OCI-LY3 (cell line): ENCODE results near the gene HNRNPL.

ENCODE experiments used
- H2AFZ ChIP-seq: fragments of 200-600, 300-600 bp; shearing (Covaris generic); 2 replicates; pipeline ENCODE4 v1.6.0; 2014; ENCODE audit warnings: antibody characterized with exemption, low read depth, low read length
- H3K27ac ChIP-seq: fragments of 200-600, 300-600 bp; sonication (generic); 2 replicates; pipeline ENCODE4 v1.5.1; 2014; ENCODE audit warnings: mild to moderate bottlenecking, low read length, moderate library complexity, mixed read lengths
- H3K27me3 ChIP-seq: fragments of 200-600, 300-600 bp; sonication (generic); 2 replicates; pipeline ENCODE4 v1.6.1; 2014; ENCODE audit warnings: low read depth, low read length, mixed read lengths
- H3K36me3 ChIP-seq: fragments of 200-600, 300-600 bp; sonication (generic); replicated peaks from 2 replicates; pipeline ENCODE3; 2014; ENCODE audit warnings: low read depth, low read length, mixed read lengths
- H3K4me1 ChIP-seq: fragments of 300-600, 200-600 bp; sonication (generic); 2 replicates; pipeline ENCODE4 v1.6.1; 2014; ENCODE audit warnings: low read length, mixed read lengths
- H3K4me2 ChIP-seq: fragments of 200-600, 300-600 bp; sonication (generic); 2 replicates; pipeline ENCODE4 v1.6.1; 2014; ENCODE audit warnings: low read length, mixed read lengths
- H3K4me3 ChIP-seq: fragments of 300-600, 200-600 bp; sonication (generic); 2 replicates; pipeline ENCODE4 v1.5.1; 2014; ENCODE audit warnings: antibody characterized with exemption, mild to moderate bottlenecking, low read length, moderate library complexity
- H3K79me2 ChIP-seq: fragments of 300-600, 200-600 bp; shearing (Covaris generic); 2 replicates; pipeline ENCODE4 v1.6.1; 2014; ENCODE audit warnings: mild to moderate bottlenecking, low read length, mixed read lengths
- H3K9ac ChIP-seq: fragments of 300-600, 200-600 bp; shearing (Covaris generic); 2 replicates; pipeline ENCODE4 v1.6.0; 2014; ENCODE audit warnings: mild to moderate bottlenecking, low read length, moderate library complexity
- H3K9me3 ChIP-seq: fragments of 200-600, 300-600 bp; shearing (Covaris generic); 2 replicates; pipeline ENCODE4 v1.6.1; 2014; ENCODE audit warnings: low read length, mixed read lengths; ENCODE audit not compliant: insufficient read depth
- H4K20me1 ChIP-seq: fragments of 200-600, 300-600 bp; sonication (generic); 2 replicates; pipeline ENCODE4 v1.6.1; 2016; ENCODE audit warnings: low read length, mixed read lengths; ENCODE audit not compliant: insufficient read depth
- EZH2phosphoT487 ChIP-seq: fragments of 200-600 bp; shearing (Covaris generic); IDR thresholded peaks from 2 replicates; pipeline ENCODE4 v1.6.1; 2018; ENCODE audit warnings: antibody characterized with exemption, mixed run types, low read depth
- TF ChIP-seq, protein P1 (sequence below): fragments of 200-600, 300-600 bp; sonication (generic); IDR thresholded peaks from 2 replicates; pipeline ENCODE4 v1.5.1; 2014; ENCODE audit warnings: antibody characterized with exemption, low read length, low read depth

HNRNPL gene

DNA sequence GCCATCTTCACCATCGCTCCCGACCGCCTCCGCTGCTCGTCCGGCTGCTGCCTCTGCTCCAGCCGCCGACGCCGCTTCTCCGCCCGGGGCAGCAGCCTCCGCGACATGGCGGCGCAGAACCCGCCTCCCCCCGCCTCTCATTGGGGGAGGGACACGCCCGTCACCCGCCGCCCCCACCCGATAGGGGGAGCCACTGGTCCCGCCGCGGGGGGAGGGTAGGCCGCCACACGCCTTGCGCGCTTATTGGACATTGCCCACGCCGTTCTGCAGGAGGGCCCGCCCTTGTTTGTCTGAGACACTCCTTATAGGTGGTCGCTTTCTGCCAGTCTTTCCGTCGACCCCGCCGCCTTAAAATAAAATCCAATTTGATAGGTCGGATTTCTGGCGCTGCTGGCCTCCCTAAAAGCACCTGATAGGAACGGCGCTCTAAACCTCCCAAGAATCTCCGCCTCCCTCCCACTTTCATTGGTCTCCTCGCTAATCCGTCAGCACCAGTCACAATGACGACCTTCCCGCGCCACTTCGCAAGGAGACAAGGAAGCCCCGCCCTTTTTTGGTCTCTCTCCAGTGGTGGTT is at the start of gene HNRNPL:
HNRNPL (minus strand) TSS at position 127 of the 576 bp plus-strand sequence; CDS start at position 107, 20 bp downstream.
- peaks cover 33% of the 10 kb centered on the region for H3K36me3 ChIP-seq
- H2AFZ ChIP-seq, result no peak within 1 kb of the TSS
- H3K4me2 ChIP-seq, result peak within 1 kb of the TSS; percentile 96
- peak within 1 kb of the TSS; percentile 80 for H3K4me3 ChIP-seq
- H4K20me1 ChIP-seq, result peaks cover 30% of the 10 kb centered on the region
- H3K27me3 ChIP-seq, result no peaks in the 10 kb centered on the region
- no peaks in the 10 kb centered on the region for H3K9me3 ChIP-seq
- peaks cover 57% of the 10 kb centered on the region for H3K79me2 ChIP-seq
- H3K9ac ChIP-seq, result peak within 1 kb of the TSS; percentile 97
- H3K27ac ChIP-seq, result peak within 1 kb of the TSS; percentile 93
- H3K4me1 ChIP-seq, result peaks cover 18% of the 10 kb centered on the region
- TF ChIP-seq, protein P1, sequence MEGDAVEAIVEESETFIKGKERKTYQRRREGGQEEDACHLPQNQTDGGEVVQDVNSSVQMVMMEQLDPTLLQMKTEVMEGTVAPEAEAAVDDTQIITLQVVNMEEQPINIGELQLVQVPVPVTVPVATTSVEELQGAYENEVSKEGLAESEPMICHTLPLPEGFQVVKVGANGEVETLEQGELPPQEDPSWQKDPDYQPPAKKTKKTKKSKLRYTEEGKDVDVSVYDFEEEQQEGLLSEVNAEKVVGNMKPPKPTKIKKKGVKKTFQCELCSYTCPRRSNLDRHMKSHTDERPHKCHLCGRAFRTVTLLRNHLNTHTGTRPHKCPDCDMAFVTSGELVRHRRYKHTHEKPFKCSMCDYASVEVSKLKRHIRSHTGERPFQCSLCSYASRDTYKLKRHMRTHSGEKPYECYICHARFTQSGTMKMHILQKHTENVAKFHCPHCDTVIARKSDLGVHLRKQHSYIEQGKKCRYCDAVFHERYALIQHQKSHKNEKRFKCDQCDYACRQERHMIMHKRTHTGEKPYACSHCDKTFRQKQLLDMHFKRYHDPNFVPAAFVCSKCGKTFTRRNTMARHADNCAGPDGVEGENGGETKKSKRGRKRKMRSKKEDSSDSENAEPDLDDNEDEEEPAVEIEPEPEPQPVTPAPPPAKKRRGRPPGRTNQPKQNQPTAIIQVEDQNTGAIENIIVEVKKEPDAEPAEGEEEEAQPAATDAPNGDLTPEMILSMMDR, result peak; percentile 38
- no peak for TF ChIP-seq EZH2phosphoT487

- Histone ChIP-seq H3K9ac (peak overlapping the region; percentile 83), H4K20me1 (no peaks in the 10 kb centered on the region), H3K79me2 (peaks cover 32% of the 10 kb centered on the region), H3K27me3 (no peaks in the 10 kb centered on the region), H3K36me3 (peaks cover 6% of the 10 kb centered on the region), H3K4me1 (peaks cover 13% of the 10 kb centered on the region), H3K4me3 (peak overlapping the region; percentile 89), H3K4me2 (peak overlapping the region; percentile 100), H3K27ac (no peak overlapping the region), H3K9me3 (no peaks in the 10 kb centered on the region), H2AFZ (peak overlapping the region; percentile 78; the same call in 1 of the 2 replicates)
- TF ChIP-seq, protein P1, result no peak
- no peak for TF ChIP-seq EZH2phosphoT487
These were observed 49.1 kb upstream of the HNRNPL start for GRCh38 chr19:38898788-38899446.

DNA sequence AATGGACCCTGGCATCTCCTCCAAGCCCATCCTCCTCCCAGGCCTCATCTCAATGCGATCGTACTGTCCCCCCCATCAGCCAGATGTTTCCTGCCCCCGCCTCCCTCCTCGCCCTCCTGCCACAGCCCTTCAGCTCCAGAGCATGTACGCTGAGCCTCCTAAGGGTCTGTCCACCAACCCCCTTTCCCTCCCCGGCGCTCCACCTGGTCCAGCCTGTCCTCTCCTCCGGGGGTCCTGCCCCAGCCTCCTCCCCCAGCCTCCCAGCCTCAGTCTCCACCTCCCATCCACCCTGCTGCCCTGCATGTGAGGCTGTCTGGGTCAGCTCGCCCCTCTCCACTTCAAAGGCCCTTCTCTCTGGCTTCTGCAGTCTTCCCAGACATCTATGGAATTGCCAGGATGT is 45.2 kb upstream of the HNRNPL start:
- Histone ChIP-seq H3K4me1 (peaks cover 8% of the 10 kb centered on the region), H3K36me3 (no peaks in the 10 kb centered on the region), H3K27me3 (no peaks in the 10 kb centered on the region), H2AFZ (no peak overlapping the region), H4K20me1 (no peaks in the 10 kb centered on the region), H3K9ac (no peak overlapping the region), H3K9me3 (no peaks in the 10 kb centered on the region), H3K4me3 (no peak overlapping the region), H3K4me2 (no peak overlapping the region), H3K79me2 (peaks cover 1% of the 10 kb centered on the region; the same call in 1 of the 2 replicates), H3K27ac (no peak overlapping the region)
- TF ChIP-seq EZH2phosphoT487, result no peak
- TF ChIP-seq, protein P1, result no peak

- Histone ChIP-seq H3K27me3 (no peaks in the 10 kb centered on the region), H3K9ac (no peak overlapping the region), H3K4me2 (no peak overlapping the region), H3K4me3 (no peak overlapping the region), H3K79me2 (no peaks in the 10 kb centered on the region), H3K27ac (no peak overlapping the region), H3K9me3 (no peaks in the 10 kb centered on the region), H3K4me1 (peaks cover 2% of the 10 kb centered on the region), H3K36me3 (no peaks in the 10 kb centered on the region), H2AFZ (no peak overlapping the region), H4K20me1 (no peaks in the 10 kb centered on the region)
- no peak for TF ChIP-seq EZH2phosphoT487
- TF ChIP-seq, protein P1, result no peak
These were observed 43.6 kb upstream of the HNRNPL start for GRCh38 chr19:38893341-38893771.
